AG04450 (cell line): ENCODE results near the gene GLIPR1L2. TPM values are rescaled to one million over a fixed set of nuclear protein-coding genes. Genes with fewer than 3 reads are reported as not detected.

Experiments used
- CTCF ChIA-PET: fragments of 300-600, 350-600 bp; formaldehyde crosslinking; extraction: SDS; loops from one replicate; lab custom pipeline; 2022; ENCODE audit warnings: antibody characterized with exemption, inconsistent platforms; lab: Charles Lee
- POLR2A ChIA-PET: fragments of 350-600 bp; formaldehyde crosslinking; extraction: SDS; loops from one replicate; lab custom pipeline; 2021; ENCODE audit warnings: antibody characterized with exemption, inconsistent platforms; lab: Yijun Ruan, JAX
- DNase-seq: peaks from one replicate; pipeline ENCODE4 v3.0.0-alpha.2; 2011; ENCODE audit warnings: low read depth, low spot score
- H3K27ac ChIP-seq: one replicate; pipeline ENCODE4 v1.5.1; 2012; ENCODE audit warnings: low read depth, low read length, control low read depth
- H3K27me3 ChIP-seq: one replicate; pipeline ENCODE4 v1.6.0; 2012; ENCODE audit warnings: low read length; ENCODE audit not compliant: control insufficient read depth, insufficient read depth
- H3K4me3 ChIP-seq: 2 replicates; pipeline ENCODE4 v1.5.1; 2011; ENCODE audit warnings: mild to moderate bottlenecking, low read depth, low read length, control low read depth
- H3K9me3 ChIP-seq: 2 replicates; pipeline ENCODE4 v1.5.1; 2012; ENCODE audit warnings: low read length; ENCODE audit not compliant: control insufficient read depth, insufficient read depth
- polyA plus RNA-seq: library from polyadenylated mRNA; depleted of rRNA; stranded (reverse); fragments of >200 nt; gene quantifications from 2 replicates; pipeline ENCODE4 v1.2.3, GENCODE V29; 2011
- TF ChIP-seq, protein P1 (sequence below): IDR thresholded peaks from 2 replicates; pipeline ENCODE4 v1.5.1; 2011; ENCODE audit warnings: low read depth, low read length, control low read depth, inconsistent platforms

GLIPR1L2 gene
- polyA plus RNA-seq, 1 experiment = 0.27 TPM

DNA sequence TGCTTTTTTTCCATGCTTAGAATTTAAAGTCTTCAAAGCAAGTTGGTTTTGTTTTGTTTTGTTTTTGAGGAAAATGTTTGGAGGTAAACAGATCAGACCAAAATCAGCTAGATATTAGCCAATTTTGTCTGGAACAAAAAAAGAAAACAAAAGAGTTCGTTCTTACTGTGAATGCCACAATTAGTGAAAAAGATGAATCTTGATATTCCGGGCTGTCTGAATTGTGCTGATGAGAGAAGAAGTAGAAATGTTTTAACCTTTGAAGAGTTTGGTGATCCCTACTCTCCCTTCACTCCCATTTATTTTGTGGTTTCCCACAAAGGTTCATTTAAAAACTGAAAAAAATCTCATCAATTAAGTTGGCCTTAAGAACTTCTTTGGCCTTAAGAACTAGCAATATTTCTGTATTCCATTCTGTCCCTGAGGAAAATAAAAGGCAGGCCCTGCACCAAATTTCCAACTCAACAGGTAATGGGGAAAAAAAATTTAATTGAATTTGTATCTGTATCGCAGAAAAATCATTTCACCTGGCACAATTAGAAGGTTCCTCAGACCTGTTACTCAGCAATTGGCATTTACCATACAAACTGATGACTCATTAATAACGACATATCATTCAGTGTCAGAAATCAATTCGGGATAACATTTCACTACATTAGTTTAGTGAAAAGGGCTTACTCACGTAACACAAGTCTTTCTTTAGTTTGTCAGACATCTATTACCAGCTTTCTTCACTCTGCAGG, 562 bp upstream of the GLIPR1L2 start:
- POLR2A ChIA-PET = interaction anchor here (0.7 to 1.4 kb wide), 4 partner anchors 88 to 96 kb away, joined by 3 to 14 read pairs (median 3); partner anchors contain the start of gene GLIPR1
- Histone ChIP-seq H3K9me3 (no peaks in the 10 kb centered on the region), H3K27me3 (no peaks in the 10 kb centered on the region), H3K4me3 (peak overlapping the region; percentile 47), H3K27ac (no peak overlapping the region)
- TF ChIP-seq, protein P1, sequence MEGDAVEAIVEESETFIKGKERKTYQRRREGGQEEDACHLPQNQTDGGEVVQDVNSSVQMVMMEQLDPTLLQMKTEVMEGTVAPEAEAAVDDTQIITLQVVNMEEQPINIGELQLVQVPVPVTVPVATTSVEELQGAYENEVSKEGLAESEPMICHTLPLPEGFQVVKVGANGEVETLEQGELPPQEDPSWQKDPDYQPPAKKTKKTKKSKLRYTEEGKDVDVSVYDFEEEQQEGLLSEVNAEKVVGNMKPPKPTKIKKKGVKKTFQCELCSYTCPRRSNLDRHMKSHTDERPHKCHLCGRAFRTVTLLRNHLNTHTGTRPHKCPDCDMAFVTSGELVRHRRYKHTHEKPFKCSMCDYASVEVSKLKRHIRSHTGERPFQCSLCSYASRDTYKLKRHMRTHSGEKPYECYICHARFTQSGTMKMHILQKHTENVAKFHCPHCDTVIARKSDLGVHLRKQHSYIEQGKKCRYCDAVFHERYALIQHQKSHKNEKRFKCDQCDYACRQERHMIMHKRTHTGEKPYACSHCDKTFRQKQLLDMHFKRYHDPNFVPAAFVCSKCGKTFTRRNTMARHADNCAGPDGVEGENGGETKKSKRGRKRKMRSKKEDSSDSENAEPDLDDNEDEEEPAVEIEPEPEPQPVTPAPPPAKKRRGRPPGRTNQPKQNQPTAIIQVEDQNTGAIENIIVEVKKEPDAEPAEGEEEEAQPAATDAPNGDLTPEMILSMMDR = no peak
- DNase-seq = no peak
- CTCF ChIA-PET = interaction anchor here (0.6 to 2.4 kb wide), 23 partner anchors 11 to 1382 kb away, joined by 3 to 45 read pairs (median 7); partner anchors contain the start of gene GLIPR1L1

GRCh38 chr12:75404231-75404630, 13.3 kb downstream of the GLIPR1L2 start:
- ChIA-PET CTCF (interaction anchor here (6.0 kb wide), 1 partner anchor 13 kb away, joined by 45 read pairs; the partner anchor contains the start of gene GLIPR1L2), POLR2A (no interaction called here)
- H3K9me3 ChIP-seq = no peaks in the 10 kb centered on the region
- no peak for DNase-seq
- TF ChIP-seq, protein P1 = no peak
- H3K4me3 ChIP-seq = no peak overlapping the region
- no peak overlapping the region for H3K27ac ChIP-seq
- H3K27me3 ChIP-seq = no peaks in the 10 kb centered on the region

DNA sequence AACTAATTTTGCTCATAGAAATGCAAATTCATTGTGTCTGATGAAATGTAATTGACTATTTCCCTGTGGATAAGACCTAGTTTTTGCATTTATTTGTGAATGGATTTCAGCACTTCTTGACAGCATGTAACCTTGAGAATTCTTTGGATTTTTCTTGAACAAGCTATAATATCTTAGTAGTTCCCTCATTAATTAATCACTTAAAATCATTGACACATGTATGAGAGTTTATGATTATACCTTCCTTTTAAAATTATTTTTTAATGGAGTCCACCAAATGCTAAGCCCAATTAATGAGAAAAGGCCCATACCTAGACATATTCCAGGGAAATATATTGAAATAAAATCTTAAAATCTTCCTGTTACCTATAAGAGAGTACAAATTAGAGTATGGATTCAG, 16.8 kb downstream of the GLIPR1L2 start:
- no peak for DNase-seq
- ChIA-PET POLR2A (no interaction called here), CTCF (interaction anchor here (0.5 to 6.0 kb wide), 2 partner anchors 16 to 27 kb away, joined by 3 to 45 read pairs; partner anchors contain the start of gene GLIPR1L2)
- no peaks in the 10 kb centered on the region for H3K27me3 ChIP-seq
- TF ChIP-seq, protein P1 = no peak
- H3K27ac ChIP-seq = no peak overlapping the region
- H3K4me3 ChIP-seq = no peak overlapping the region
- no peaks in the 10 kb centered on the region for H3K9me3 ChIP-seq

DNA sequence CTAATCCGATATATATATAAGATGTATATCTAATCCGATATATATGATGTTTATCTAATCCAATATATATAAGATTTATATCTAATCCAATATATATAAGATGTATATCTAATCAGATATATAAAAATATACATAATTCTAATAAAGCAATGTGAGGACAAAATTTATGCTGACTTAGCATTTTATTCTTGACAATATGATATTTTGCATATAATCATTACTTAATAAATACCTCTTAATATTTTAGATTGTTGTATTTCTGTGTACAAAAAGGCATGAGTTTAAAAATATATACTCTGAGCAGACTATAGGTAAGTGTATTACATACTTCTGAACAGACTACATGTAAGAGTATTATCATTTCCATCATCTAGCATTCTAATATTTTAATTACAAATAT, 18.9 kb downstream of the GLIPR1L2 start:
- POLR2A ChIA-PET = no interaction called here
- no peak overlapping the region for H3K27ac ChIP-seq
- DNase-seq = no peak
- no peaks in the 10 kb centered on the region for H3K27me3 ChIP-seq
- H3K4me3 ChIP-seq = no peak overlapping the region
- TF ChIP-seq, protein P1 = no peak
- H3K9me3 ChIP-seq = no peaks in the 10 kb centered on the region
- CTCF ChIA-PET = no interaction called here

GRCh38 chr12:75414671-75415070, 23.8 kb downstream of the GLIPR1L2 start:
- POLR2A ChIA-PET = no interaction called here
- H3K27me3 ChIP-seq = no peaks in the 10 kb centered on the region
- TF ChIP-seq, protein P1 = no peak
- H3K27ac ChIP-seq = no peak overlapping the region
- no peaks in the 10 kb centered on the region for H3K9me3 ChIP-seq
- CTCF ChIA-PET = no interaction called here
- no peak for DNase-seq
- no peak overlapping the region for H3K4me3 ChIP-seq
